Keratinocyte (primary cell): ENCODE measurements around the gene COA8. TPM values are rescaled to one million over a fixed set of nuclear protein-coding genes. Genes with fewer than 3 reads are reported as not detected.

Experiments
- DNase-seq: peaks from one replicate; pipeline ENCODE4 v3.0.0-alpha.2; 2011; ENCODE audit warnings: low read depth, missing footprints, low spot score
- FAIRE-seq: peaks from 2 replicates; lab custom pipeline; 2011; peaks lifted over from hg19 to GRCh38; lab: Jason Lieb, UNC
- H2AFZ ChIP-seq: 2 replicates; pipeline ENCODE4 v1.6.0; 2012; ENCODE audit warnings: low read length, control low read depth, inconsistent platforms; ENCODE audit not compliant: control insufficient read depth
- H3K27ac ChIP-seq: 2 replicates; pipeline ENCODE4 v1.5.1; 2011; ENCODE audit warnings: low read length; ENCODE audit not compliant: control insufficient read depth, insufficient read depth
- H3K27me3 ChIP-seq: 3 replicates; pipeline ENCODE4 v1.6.0; 2011; ENCODE audit warnings: low read length; ENCODE audit not compliant: control insufficient read depth, insufficient read depth; ENCODE audit errors: extremely low read depth
- H3K36me3 ChIP-seq, 2 experiments: 2 replicates in 1 of 2; 3 replicates in 1 of 2; pipeline ENCODE4 v1.5.1; 2011; ENCODE audit warnings: low read length in 2 of 2, mild to moderate bottlenecking in 1 of 2; ENCODE audit not compliant: control insufficient read depth in 2 of 2, insufficient read depth in 2 of 2; ENCODE audit errors: extremely low read depth in 1 of 2
- H3K4me1 ChIP-seq: 3 replicates; pipeline ENCODE4 v1.5.1; 2011; ENCODE audit warnings: low read length; ENCODE audit not compliant: control insufficient read depth, insufficient read depth; ENCODE audit errors: extremely low read depth
- H3K4me2 ChIP-seq: 3 replicates; pipeline ENCODE4 v1.6.0; 2011; ENCODE audit warnings: low read depth, low read length; ENCODE audit not compliant: control insufficient read depth, insufficient read depth; ENCODE audit errors: extremely low read depth
- H3K4me3 ChIP-seq, 3 experiments: fragments of 200-600 bp in 1 of 3; sonication (generic) in 1 of 3; 2 replicates in 2 of 3; 3 replicates in 1 of 3; pipeline ENCODE4 v1.5.1; 2011 to 2016; ENCODE audit warnings: low read length in 3 of 3, mild to moderate bottlenecking in 3 of 3, control low read depth in 2 of 3, inconsistent platforms in 1 of 3, low read depth in 1 of 3, mixed read lengths in 1 of 3, mixed run types in 1 of 3, moderate library complexity in 1 of 3; ENCODE audit not compliant: control insufficient read depth in 2 of 3, insufficient read depth in 2 of 3; ENCODE audit errors: extremely low read depth in 1 of 3
- H3K79me2 ChIP-seq: 2 replicates; pipeline ENCODE4 v1.6.0; 2012; ENCODE audit warnings: low read length; ENCODE audit not compliant: control insufficient read depth, insufficient read depth
- H3K9ac ChIP-seq: 3 replicates; pipeline ENCODE4 v1.6.0; 2011; ENCODE audit warnings: low read length; ENCODE audit not compliant: control insufficient read depth, insufficient read depth; ENCODE audit errors: extremely low read depth
- H3K9me1 ChIP-seq: 3 replicates; pipeline ENCODE4 v1.6.0; 2011; ENCODE audit warnings: low read length; ENCODE audit not compliant: control insufficient read depth, insufficient read depth; ENCODE audit errors: extremely low read depth
- H3K9me3 ChIP-seq: 2 replicates; pipeline ENCODE4 v1.5.1; 2012; ENCODE audit warnings: low read depth, low read length; ENCODE audit not compliant: control insufficient read depth
- H4K20me1 ChIP-seq: 3 replicates; pipeline ENCODE4 v1.6.0; 2011; ENCODE audit warnings: low read length; ENCODE audit not compliant: control insufficient read depth, insufficient read depth; ENCODE audit errors: extremely low read depth
- EZH2 ChIP-seq: IDR thresholded peaks from one replicate; pipeline ENCODE4 v1.6.1; 2012; ENCODE audit warnings: inconsistent platforms, mild to moderate bottlenecking, low read length, moderate library complexity
- dilution Hi-C: fragments of 300-500 bp; cut with MboI; formaldehyde crosslinking; loops from one replicate; pipeline ENCODE4 v1.7.0; 2020; ENCODE audit warnings: low sequenced_read_pairs; ENCODE audit not compliant: extremely low pct_ligation_motif_present
- polyA plus RNA-seq, 5 experiments: library from polyadenylated mRNA; depleted of rRNA in 3 of 5; stranded (reverse) in 3 of 5; stranded (forward) in 1 of 5; unstranded in 1 of 5; fragments of >200 nt; gene quantifications; 1 replicate in 1 of 5; 2 replicates in 3 of 5; 3 replicates in 1 of 5; pipeline versions ENCODE4 v1.2.1 to v1.2.3, GENCODE V29; 2011 to 2012; ENCODE audit warnings: missing spikeins in 2 of 5, low read depth in 1 of 5, low replicate concordance in 1 of 5
- TF ChIP-seq, protein P1 (sequence below), 3 experiments: IDR thresholded peaks in 1 of 3; conservative IDR thresholded peaks in 1 of 3; optimal IDR thresholded peaks in 1 of 3; 2 replicates in 2 of 3; 3 replicates in 1 of 3; pipeline versions ENCODE3 to v1.5.1; 2011; ENCODE audit warnings: low read length in 3 of 3, mild to moderate bottlenecking in 3 of 3, moderate library complexity in 2 of 3, control low read depth in 1 of 3, inconsistent platforms in 1 of 3; ENCODE audit not compliant: insufficient read depth in 2 of 3; ENCODE audit errors: extremely low read depth in 1 of 3

The COA8 gene
- polyA plus RNA-seq, 1 donor (not counting 4 experiments of a cell fraction or from before 2014, with no cell fraction given): 24.8 TPM

DNA sequence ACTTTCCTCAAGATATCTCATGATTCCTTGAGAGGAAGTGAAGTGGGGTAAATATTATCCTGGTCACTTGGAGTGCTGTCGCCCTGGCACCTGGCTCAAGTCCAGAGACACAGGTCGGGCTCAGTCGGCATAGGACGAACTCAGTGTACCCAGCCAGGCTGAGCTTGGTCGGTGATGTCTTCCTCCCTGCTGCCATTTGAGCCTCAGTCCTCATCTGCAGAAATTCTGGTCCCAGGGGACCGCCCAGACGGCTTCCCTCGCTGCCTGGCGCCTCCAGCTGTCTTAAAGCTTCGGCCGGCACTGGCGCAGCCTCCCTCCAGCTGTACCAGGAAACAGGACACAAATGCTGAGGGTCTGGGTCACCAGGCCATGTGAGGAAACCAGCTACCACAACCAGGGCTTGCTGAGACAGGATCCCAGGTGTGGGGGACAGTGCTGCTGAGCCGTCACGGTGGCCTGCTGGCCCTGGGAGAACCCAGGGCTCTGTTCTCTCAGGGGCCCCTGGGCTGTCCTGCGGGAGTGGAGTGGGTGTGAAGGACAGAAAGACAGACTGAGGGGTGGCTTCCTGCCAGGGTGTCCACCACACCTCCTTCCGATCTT is 61.2 kb downstream of the COA8 start:
- DNase-seq: no peak
- Histone ChIP-seq H3K9me1 (no peaks in the 10 kb centered on the region), H3K4me1 (peaks cover 24% of the 10 kb centered on the region), H3K9me3 (no peaks in the 10 kb centered on the region), H3K4me2 (no peak overlapping the region), H3K36me3 (no peaks in the 10 kb centered on the region), H3K4me3 (no peak overlapping the region), H2AFZ (no peak overlapping the region), H3K27me3 (no peaks in the 10 kb centered on the region), H3K27ac (no peak overlapping the region), H4K20me1 (no peaks in the 10 kb centered on the region), H3K9ac (no peak overlapping the region), H3K79me2 (no peaks in the 10 kb centered on the region)
- TF ChIP-seq, protein P1, sequence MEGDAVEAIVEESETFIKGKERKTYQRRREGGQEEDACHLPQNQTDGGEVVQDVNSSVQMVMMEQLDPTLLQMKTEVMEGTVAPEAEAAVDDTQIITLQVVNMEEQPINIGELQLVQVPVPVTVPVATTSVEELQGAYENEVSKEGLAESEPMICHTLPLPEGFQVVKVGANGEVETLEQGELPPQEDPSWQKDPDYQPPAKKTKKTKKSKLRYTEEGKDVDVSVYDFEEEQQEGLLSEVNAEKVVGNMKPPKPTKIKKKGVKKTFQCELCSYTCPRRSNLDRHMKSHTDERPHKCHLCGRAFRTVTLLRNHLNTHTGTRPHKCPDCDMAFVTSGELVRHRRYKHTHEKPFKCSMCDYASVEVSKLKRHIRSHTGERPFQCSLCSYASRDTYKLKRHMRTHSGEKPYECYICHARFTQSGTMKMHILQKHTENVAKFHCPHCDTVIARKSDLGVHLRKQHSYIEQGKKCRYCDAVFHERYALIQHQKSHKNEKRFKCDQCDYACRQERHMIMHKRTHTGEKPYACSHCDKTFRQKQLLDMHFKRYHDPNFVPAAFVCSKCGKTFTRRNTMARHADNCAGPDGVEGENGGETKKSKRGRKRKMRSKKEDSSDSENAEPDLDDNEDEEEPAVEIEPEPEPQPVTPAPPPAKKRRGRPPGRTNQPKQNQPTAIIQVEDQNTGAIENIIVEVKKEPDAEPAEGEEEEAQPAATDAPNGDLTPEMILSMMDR (optimal IDR thresholded peaks at IDR 0.05 in 1 of 3, IDR thresholded peaks at IDR 0.05 in 1 of 3, conservative IDR thresholded peaks at IDR 0.05 in 1 of 3; ENCODE audit: extremely low read depth in 1 of 3, insufficient read depth in 2 of 3, low read length in 3 of 3): no peak
- TF ChIP-seq EZH2: no peak
- dilution Hi-C loops: no loop called here
- no peak for FAIRE-seq

GRCh38 chr14:103624860-103625259 is 62.1 kb downstream of the COA8 start:
- H3K27me3 ChIP-seq: no peaks in the 10 kb centered on the region
- peak overlapping the region; percentile 57 for H3K4me2 ChIP-seq
- H3K79me2 ChIP-seq: peaks cover 9% of the 10 kb centered on the region
- FAIRE-seq (peak; percentile 74), DNase-seq (no peak)
- H3K4me1 ChIP-seq: peaks cover 24% of the 10 kb centered on the region
- H3K9me3 ChIP-seq: no peaks in the 10 kb centered on the region
- no peaks in the 10 kb centered on the region for H3K36me3 ChIP-seq
- peak overlapping the region in 1 of 3 experiments; percentile 30 for H3K4me3 ChIP-seq
- dilution Hi-C loops: no loop called here
- no peaks in the 10 kb centered on the region for H3K9me1 ChIP-seq
- peak overlapping the region; percentile 38 for H3K9ac ChIP-seq
- H2AFZ ChIP-seq: peak overlapping the region; percentile 74
- no peaks in the 10 kb centered on the region for H4K20me1 ChIP-seq
- TF ChIP-seq, protein P1 (optimal IDR thresholded peaks at IDR 0.05 in 1 of 3, IDR thresholded peaks at IDR 0.05 in 1 of 3, conservative IDR thresholded peaks at IDR 0.05 in 1 of 3; ENCODE audit: extremely low read depth in 1 of 3, insufficient read depth in 2 of 3, low read length in 3 of 3): no peak
- no peak for TF ChIP-seq EZH2
- H3K27ac ChIP-seq: peak overlapping the region; percentile 55
